NB4 (cell line): ENCODE data around the gene TRPC1.
"Not testable (repeated sequence)": the region's sequence is repeated elsewhere in the genome, so short reads cannot be mapped to it uniquely, and the experiment has no call there.

ENCODE experiments used
- MYC ChIP-seq: IDR thresholded peaks from 2 replicates; pipeline ENCODE4 v1.6.1; 2011; ENCODE audit warnings: low read depth, low read length
- POLR2A ChIP-seq: IDR thresholded peaks from 2 replicates; pipeline ENCODE4 v1.6.1; 2011; ENCODE audit warnings: mild to moderate bottlenecking; ENCODE audit not compliant: insufficient read length; ENCODE audit errors: extremely low read depth

DNA sequence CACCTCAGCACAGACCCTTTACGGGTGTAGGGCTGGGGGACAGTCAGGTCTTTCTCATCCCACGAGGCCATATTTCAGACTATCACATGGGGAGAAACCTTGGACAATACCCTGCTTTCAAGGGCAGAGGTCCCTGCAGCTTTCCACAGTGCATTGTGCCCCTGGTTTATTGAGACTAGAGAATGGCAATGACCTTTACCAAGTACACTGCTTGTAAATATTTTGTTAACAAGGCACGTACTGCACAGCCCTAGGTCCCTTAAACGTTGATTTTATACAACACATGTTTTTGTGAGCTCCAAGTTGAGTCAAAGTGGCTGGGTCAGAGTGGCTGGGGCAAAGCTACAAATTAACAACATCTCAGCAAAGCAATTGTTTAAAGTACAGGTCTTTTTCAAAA, 28.8 kb downstream of the TRPC1 start:
- not testable (repeated sequence) for TF ChIP-seq POLR2A, MYC
